HEK293 (cell line): Measurements from ENCODE around the gene LLGL2.

Experiments
- CTCF ChIP-seq: fragments of 450-650 bp; formaldehyde crosslinking; IDR thresholded peaks from 2 replicates; pipeline ENCODE4 v1.5.1; 2016; ENCODE audit warnings: missing biosample characterization, missing genetic modification characterization
- MYNN ChIP-seq: fragments of 450-650 bp; formaldehyde crosslinking; IDR thresholded peaks from 2 replicates; pipeline ENCODE4 v1.5.1; 2016; ENCODE audit warnings: missing biosample characterization, missing genetic modification characterization, borderline replicate concordance
- SETDB1 ChIP-seq: IDR thresholded peaks from one replicate; pipeline ENCODE4 v1.6.1; 2017; ENCODE audit warnings: mild to moderate bottlenecking, low read length, moderate library complexity, mixed read lengths; ENCODE audit not compliant: insufficient read length
- ZNF423 ChIP-seq: fragments of 450-650 bp; formaldehyde crosslinking; IDR thresholded peaks from 2 replicates; pipeline ENCODE4 v1.5.1; 2016; ENCODE audit warnings: missing biosample characterization, missing genetic modification characterization
- ZNF473 ChIP-seq: fragments of 450-650 bp; formaldehyde crosslinking; IDR thresholded peaks from 2 replicates; pipeline ENCODE4 v1.5.1; 2017; ENCODE audit warnings: missing biosample characterization, missing genetic modification characterization
- ZNF530 ChIP-seq: fragments of 450-650 bp; formaldehyde crosslinking; IDR thresholded peaks from 2 replicates; pipeline ENCODE4 v1.5.1; 2016; ENCODE audit warnings: low read depth, missing biosample characterization, missing genetic modification characterization
- ZNF548 ChIP-seq: fragments of 450-650 bp; formaldehyde crosslinking; IDR thresholded peaks from 2 replicates; pipeline ENCODE4 v1.5.1; 2016; ENCODE audit warnings: missing biosample characterization, missing genetic modification characterization
- TF ChIP-seq, protein P1 (sequence below): fragments of 450-650 bp; formaldehyde crosslinking; IDR thresholded peaks from 2 replicates; pipeline ENCODE4 v1.5.1; 2016; ENCODE audit warnings: missing biosample characterization, missing genetic modification characterization
- TF ChIP-seq, protein P2 (sequence below): fragments of 450-650 bp; formaldehyde crosslinking; IDR thresholded peaks from 2 replicates; pipeline ENCODE4 v1.5.1; 2016; ENCODE audit warnings: missing biosample characterization, missing genetic modification characterization, low read depth

- TF ChIP-seq, protein P1, sequence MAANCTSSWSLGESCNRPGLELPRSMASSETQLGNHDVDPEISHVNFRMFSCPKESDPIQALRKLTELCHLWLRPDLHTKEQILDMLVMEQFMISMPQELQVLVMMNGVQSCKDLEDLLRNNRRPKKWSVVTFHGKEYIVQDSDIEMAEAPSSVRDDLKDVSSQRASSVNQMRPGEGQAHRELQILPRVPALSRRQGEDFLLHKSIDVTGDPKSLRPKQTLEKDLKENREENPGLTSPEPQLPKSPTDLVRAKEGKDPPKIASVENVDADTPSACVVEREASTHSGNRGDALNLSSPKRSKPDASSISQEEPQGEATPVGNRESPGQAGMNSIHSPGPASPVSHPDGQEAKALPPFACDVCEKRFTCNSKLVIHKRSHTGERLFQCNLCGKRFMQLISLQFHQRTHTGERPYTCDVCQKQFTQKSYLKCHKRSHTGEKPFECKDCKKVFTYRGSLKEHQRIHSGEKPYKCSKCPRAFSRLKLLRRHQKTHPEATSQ: no peak
- TF ChIP-seq CTCF (tag by site-specific recombination) (no peak), SETDB1 (no peak), ZNF548 (tag by site-specific recombination) (no peak), ZNF530 (tag by site-specific recombination) (no peak), ZNF423 (tag by site-specific recombination) (no peak), MYNN (tag by site-specific recombination) (no peak), ZNF473 (no peak)
- TF ChIP-seq, protein P2, sequence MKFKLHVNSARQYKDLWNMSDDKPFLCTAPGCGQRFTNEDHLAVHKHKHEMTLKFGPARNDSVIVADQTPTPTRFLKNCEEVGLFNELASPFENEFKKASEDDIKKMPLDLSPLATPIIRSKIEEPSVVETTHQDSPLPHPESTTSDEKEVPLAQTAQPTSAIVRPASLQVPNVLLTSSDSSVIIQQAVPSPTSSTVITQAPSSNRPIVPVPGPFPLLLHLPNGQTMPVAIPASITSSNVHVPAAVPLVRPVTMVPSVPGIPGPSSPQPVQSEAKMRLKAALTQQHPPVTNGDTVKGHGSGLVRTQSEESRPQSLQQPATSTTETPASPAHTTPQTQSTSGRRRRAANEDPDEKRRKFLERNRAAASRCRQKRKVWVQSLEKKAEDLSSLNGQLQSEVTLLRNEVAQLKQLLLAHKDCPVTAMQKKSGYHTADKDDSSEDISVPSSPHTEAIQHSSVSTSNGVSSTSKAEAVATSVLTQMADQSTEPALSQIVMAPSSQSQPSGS (tag by site-specific recombination): no peak
Measured at GRCh38 chr17:75525806-75526554, 483 bp downstream of the LLGL2 start.
